SU-DHL-6 (cell line): ENCODE data around the gene SPACA4.

Experiments used
- H2AFZ ChIP-seq: fragments of 200-600 bp; sonication (generic); 2 replicates; pipeline ENCODE4 v1.6.1; 2014; ENCODE audit warnings: low read depth, mild to moderate bottlenecking, moderate library complexity, mixed read lengths, antibody characterized with exemption, low read length; ENCODE audit not compliant: severe bottlenecking
- H3F3A ChIP-seq: fragments of 200-600 bp; shearing (Covaris generic); 2 replicates; pipeline ENCODE4 v1.6.0; 2016; ENCODE audit warnings: antibody characterized with exemption, mild to moderate bottlenecking; ENCODE audit not compliant: insufficient read depth
- H3K27ac ChIP-seq: fragments of 200-600 bp; sonication (generic); 2 replicates; pipeline ENCODE4 v1.5.1; 2016; ENCODE audit warnings: low read depth, mild to moderate bottlenecking, low read length, moderate library complexity, mixed read lengths
- H3K27me3 ChIP-seq: fragments of 200-600 bp; sonication (generic), shearing (Covaris generic); 2 replicates; pipeline ENCODE4 v1.6.0; 2014; ENCODE audit warnings: mild to moderate bottlenecking, low read length
- H3K36me3 ChIP-seq: fragments of 200-600 bp; sonication (generic); 2 replicates; pipeline ENCODE4 v1.6.1; 2014; ENCODE audit warnings: mild to moderate bottlenecking, low read length, mixed read lengths
- H3K4me2 ChIP-seq: fragments of 300-600, 200-600 bp; shearing (Covaris generic), sonication (generic); 2 replicates; pipeline ENCODE4 v1.6.0; 2014; ENCODE audit warnings: low read length, low read depth, mild to moderate bottlenecking; ENCODE audit not compliant: poor library complexity, severe bottlenecking
- H3K4me3 ChIP-seq: fragments of 200-600 bp; sonication (generic); 2 replicates; pipeline ENCODE4 v1.5.1; 2014; ENCODE audit warnings: antibody characterized with exemption, low read length, mild to moderate bottlenecking, mixed read lengths; ENCODE audit not compliant: insufficient read depth, poor library complexity, severe bottlenecking
- H3K79me2 ChIP-seq: fragments of 200-600 bp; sonication (generic); 2 replicates; pipeline ENCODE4 v1.6.1; 2014; ENCODE audit warnings: mild to moderate bottlenecking, low read length, moderate library complexity; ENCODE audit not compliant: insufficient read depth
- H3K9ac ChIP-seq: fragments of 200-600 bp; sonication (generic); 2 replicates; pipeline ENCODE4 v1.7.0; 2014; ENCODE audit warnings: mild to moderate bottlenecking, low read length
- H3K9me2 ChIP-seq: fragments of 200-600 bp; sonication (generic); replicated peaks from 2 replicates; pipeline ENCODE4 v1.6.1; 2014; ENCODE audit warnings: low read length; ENCODE audit not compliant: insufficient read depth
- H3K9me3 ChIP-seq: fragments of 200-600 bp; sonication (generic); 2 replicates; pipeline ENCODE4 v1.6.1; 2014; ENCODE audit warnings: low read length, mixed read lengths; ENCODE audit not compliant: insufficient read depth
- H4K20me1 ChIP-seq: fragments of 200-600 bp; sonication (generic); 2 replicates; pipeline ENCODE4 v1.6.1; 2014; ENCODE audit warnings: low read depth, mild to moderate bottlenecking, antibody characterized with exemption, low read length, moderate library complexity, mixed read lengths
- CTCF ChIP-seq: fragments of 200-600 bp; sonication (generic); IDR thresholded peaks from one replicate; pipeline ENCODE4 v1.5.1; 2017; ENCODE audit warnings: antibody characterized with exemption, mild to moderate bottlenecking, low read length, moderate library complexity; ENCODE audit not compliant: insufficient read depth, poor library complexity, severe bottlenecking
- EZH2phosphoT487 ChIP-seq: fragments of 200-600 bp; sonication (generic), shearing (Covaris generic); conservative IDR thresholded peaks from 2 replicates; pipeline ENCODE4 v1.6.1; 2018; ENCODE audit warnings: mild to moderate bottlenecking, antibody characterized with exemption, low read length, moderate library complexity, mixed read lengths

SPACA4 gene

GRCh38 chr19:48595171-48595570 is 11.4 kb upstream of the SPACA4 start:
- Histone ChIP-seq H3K9me3 (no peaks in the 10 kb centered on the region), H3K4me2 (no peak overlapping the region), H3K36me3 (no peaks in the 10 kb centered on the region), H3K27ac (no peak overlapping the region), H3K9ac (no peak overlapping the region), H3K9me2 (no peaks in the 10 kb centered on the region), H4K20me1 (no peaks in the 10 kb centered on the region), H3K79me2 (no peaks in the 10 kb centered on the region), H3K27me3 (no peaks in the 10 kb centered on the region), H3F3A (no peaks in the 10 kb centered on the region), H3K4me3 (no peak overlapping the region), H2AFZ (no peak overlapping the region)
- no peak for TF ChIP-seq EZH2phosphoT487
- TF ChIP-seq CTCF = no peak

GRCh38 chr19:48595833-48596232 is 10.7 kb upstream of the SPACA4 start:
- no peak overlapping the region for H3K4me2 ChIP-seq
- no peak overlapping the region for H2AFZ ChIP-seq

GRCh38 chr19:48596237-48596636 is 10.3 kb upstream of the SPACA4 start:
- no peak overlapping the region for H2AFZ ChIP-seq
- H3F3A ChIP-seq = no peaks in the 10 kb centered on the region
- no peak overlapping the region for H3K4me3 ChIP-seq
- no peaks in the 10 kb centered on the region for H4K20me1 ChIP-seq
- H3K9ac ChIP-seq = no peak overlapping the region
- H3K79me2 ChIP-seq = no peaks in the 10 kb centered on the region
- no peaks in the 10 kb centered on the region for H3K27me3 ChIP-seq
- H3K4me2 ChIP-seq = no peak overlapping the region
- no peaks in the 10 kb centered on the region for H3K36me3 ChIP-seq
- H3K27ac ChIP-seq = no peak overlapping the region
- H3K9me3 ChIP-seq = no peaks in the 10 kb centered on the region
- no peaks in the 10 kb centered on the region for H3K9me2 ChIP-seq
- TF ChIP-seq EZH2phosphoT487 = no peak

More at GRCh38 chr19:48595833-48596232, 10.7 kb upstream of the SPACA4 start:
- Histone ChIP-seq H3F3A (no peaks in the 10 kb centered on the region), H3K4me3 (no peak overlapping the region), H3K36me3 (no peaks in the 10 kb centered on the region), H4K20me1 (no peaks in the 10 kb centered on the region), H3K79me2 (no peaks in the 10 kb centered on the region), H3K9me3 (no peaks in the 10 kb centered on the region), H3K9me2 (no peaks in the 10 kb centered on the region), H3K27ac (no peak overlapping the region), H3K27me3 (no peaks in the 10 kb centered on the region), H3K9ac (no peak overlapping the region)
- TF ChIP-seq EZH2phosphoT487 (no peak), CTCF (no peak)

GRCh38 chr19:48596679-48597465 is 9.7 kb upstream of the SPACA4 start:
- Histone ChIP-seq H4K20me1 (no peaks in the 10 kb centered on the region), H3K79me2 (no peaks in the 10 kb centered on the region), H3K4me3 (no peak overlapping the region), H3K27me3 (no peaks in the 10 kb centered on the region), H3K36me3 (no peaks in the 10 kb centered on the region), H3F3A (no peaks in the 10 kb centered on the region), H3K4me2 (no peak overlapping the region), H3K9me3 (no peaks in the 10 kb centered on the region), H2AFZ (no peak overlapping the region), H3K9ac (no peak overlapping the region), H3K27ac (no peak overlapping the region), H3K9me2 (no peaks in the 10 kb centered on the region)
- no peak for TF ChIP-seq EZH2phosphoT487
- no peak for TF ChIP-seq CTCF
